ENCODE data around the gene KLHL7.

DNA sequence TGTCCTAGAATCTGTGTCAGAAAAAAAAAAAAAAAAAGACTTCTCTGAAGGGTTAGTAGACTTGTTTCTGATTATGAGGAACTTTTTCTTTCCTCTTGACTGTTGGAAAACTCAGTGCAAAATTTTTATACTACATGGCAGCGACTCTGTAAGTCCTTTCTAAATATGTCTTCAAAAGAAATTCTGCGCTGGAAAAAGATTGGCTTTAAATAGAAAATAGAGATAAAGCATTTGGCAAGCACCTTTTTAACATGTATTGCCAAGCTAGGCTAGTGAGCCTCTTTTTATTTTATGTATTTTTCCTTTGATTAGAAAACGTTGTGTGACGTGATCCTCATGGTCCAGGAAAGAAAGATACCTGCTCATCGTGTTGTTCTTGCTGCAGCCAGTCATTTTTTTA lies 17.9 kb downstream of the KLHL7 start:
- TF ChIP-seq, protein P1, sequence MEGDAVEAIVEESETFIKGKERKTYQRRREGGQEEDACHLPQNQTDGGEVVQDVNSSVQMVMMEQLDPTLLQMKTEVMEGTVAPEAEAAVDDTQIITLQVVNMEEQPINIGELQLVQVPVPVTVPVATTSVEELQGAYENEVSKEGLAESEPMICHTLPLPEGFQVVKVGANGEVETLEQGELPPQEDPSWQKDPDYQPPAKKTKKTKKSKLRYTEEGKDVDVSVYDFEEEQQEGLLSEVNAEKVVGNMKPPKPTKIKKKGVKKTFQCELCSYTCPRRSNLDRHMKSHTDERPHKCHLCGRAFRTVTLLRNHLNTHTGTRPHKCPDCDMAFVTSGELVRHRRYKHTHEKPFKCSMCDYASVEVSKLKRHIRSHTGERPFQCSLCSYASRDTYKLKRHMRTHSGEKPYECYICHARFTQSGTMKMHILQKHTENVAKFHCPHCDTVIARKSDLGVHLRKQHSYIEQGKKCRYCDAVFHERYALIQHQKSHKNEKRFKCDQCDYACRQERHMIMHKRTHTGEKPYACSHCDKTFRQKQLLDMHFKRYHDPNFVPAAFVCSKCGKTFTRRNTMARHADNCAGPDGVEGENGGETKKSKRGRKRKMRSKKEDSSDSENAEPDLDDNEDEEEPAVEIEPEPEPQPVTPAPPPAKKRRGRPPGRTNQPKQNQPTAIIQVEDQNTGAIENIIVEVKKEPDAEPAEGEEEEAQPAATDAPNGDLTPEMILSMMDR (IDR thresholded peaks at IDR 0.05; ENCODE audit: poor library complexity, severe bottlenecking): no peak
- TF ChIP-seq EZH2 (IDR thresholded peaks at IDR 0.05; ENCODE audit: borderline replicate concordance, insufficient read depth, low read length, poor library complexity, severe bottlenecking) (no peak), POLR2AphosphoS5 (IDR thresholded peaks at IDR 0.05) (no peak), EP300 (conservative IDR thresholded peaks at IDR 0.05; ENCODE audit: poor library complexity, severe bottlenecking) (no peak), RAD21 (conservative IDR thresholded peaks at IDR 0.05) (no peak), MXI1 (conservative IDR thresholded peaks at IDR 0.05; ENCODE audit: poor library complexity, severe bottlenecking) (no peak), TAF1 (IDR thresholded peaks at IDR 0.05; ENCODE audit: low read depth) (no peak), SMC3 (conservative IDR thresholded peaks at IDR 0.05; ENCODE audit: poor library complexity) (no peak)
- TF ChIP-seq, protein P2, sequence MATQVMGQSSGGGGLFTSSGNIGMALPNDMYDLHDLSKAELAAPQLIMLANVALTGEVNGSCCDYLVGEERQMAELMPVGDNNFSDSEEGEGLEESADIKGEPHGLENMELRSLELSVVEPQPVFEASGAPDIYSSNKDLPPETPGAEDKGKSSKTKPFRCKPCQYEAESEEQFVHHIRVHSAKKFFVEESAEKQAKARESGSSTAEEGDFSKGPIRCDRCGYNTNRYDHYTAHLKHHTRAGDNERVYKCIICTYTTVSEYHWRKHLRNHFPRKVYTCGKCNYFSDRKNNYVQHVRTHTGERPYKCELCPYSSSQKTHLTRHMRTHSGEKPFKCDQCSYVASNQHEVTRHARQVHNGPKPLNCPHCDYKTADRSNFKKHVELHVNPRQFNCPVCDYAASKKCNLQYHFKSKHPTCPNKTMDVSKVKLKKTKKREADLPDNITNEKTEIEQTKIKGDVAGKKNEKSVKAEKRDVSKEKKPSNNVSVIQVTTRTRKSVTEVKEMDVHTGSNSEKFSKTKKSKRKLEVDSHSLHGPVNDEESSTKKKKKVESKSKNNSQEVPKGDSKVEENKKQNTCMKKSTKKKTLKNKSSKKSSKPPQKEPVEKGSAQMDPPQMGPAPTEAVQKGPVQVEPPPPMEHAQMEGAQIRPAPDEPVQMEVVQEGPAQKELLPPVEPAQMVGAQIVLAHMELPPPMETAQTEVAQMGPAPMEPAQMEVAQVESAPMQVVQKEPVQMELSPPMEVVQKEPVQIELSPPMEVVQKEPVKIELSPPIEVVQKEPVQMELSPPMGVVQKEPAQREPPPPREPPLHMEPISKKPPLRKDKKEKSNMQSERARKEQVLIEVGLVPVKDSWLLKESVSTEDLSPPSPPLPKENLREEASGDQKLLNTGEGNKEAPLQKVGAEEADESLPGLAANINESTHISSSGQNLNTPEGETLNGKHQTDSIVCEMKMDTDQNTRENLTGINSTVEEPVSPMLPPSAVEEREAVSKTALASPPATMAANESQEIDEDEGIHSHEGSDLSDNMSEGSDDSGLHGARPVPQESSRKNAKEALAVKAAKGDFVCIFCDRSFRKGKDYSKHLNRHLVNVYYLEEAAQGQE (IDR thresholded peaks at IDR 0.05; ENCODE audit: borderline replicate concordance): no peak

All from neural cell (in vitro differentiated cells).